Endodermal cell (in vitro differentiated cells): Measurements from ENCODE around the gene GH2. TPM values are rescaled to one million over a fixed set of nuclear protein-coding genes. Genes with fewer than 3 reads are reported as not detected.
A peak's percentile ranks its signal among the peaks of the same experiment; 100 is the strongest.

Source experiments
- DNase-seq: peaks from one replicate; pipeline ENCODE4 v3.0.0-alpha.2; 2017
- H3K27ac ChIP-seq: 2 replicates; pipeline ENCODE4 v1.5.1; 2013; ENCODE audit warnings: mild to moderate bottlenecking, low read depth, low read length, moderate library complexity
- H3K27me3 ChIP-seq: 2 replicates; pipeline ENCODE4 v1.6.1; 2013; ENCODE audit warnings: mild to moderate bottlenecking, low read length, moderate library complexity; ENCODE audit not compliant: insufficient read depth, control insufficient read depth, poor library complexity, severe bottlenecking
- H3K36me3 ChIP-seq: 2 replicates; pipeline ENCODE4 v1.7.0; 2013; ENCODE audit warnings: mild to moderate bottlenecking, low read length, moderate library complexity; ENCODE audit not compliant: control insufficient read depth, insufficient read depth
- H3K4me1 ChIP-seq: one replicate; pipeline ENCODE4 v1.7.0; 2013; ENCODE audit warnings: low read length; ENCODE audit not compliant: control insufficient read depth, insufficient read depth
- H3K4me3 ChIP-seq: 2 replicates; pipeline ENCODE4 v1.5.1; 2013; ENCODE audit warnings: mild to moderate bottlenecking, low read length, moderate library complexity
- H3K9ac ChIP-seq: 2 replicates; pipeline ENCODE4 v1.6.1; 2013; ENCODE audit warnings: mild to moderate bottlenecking, low read length, moderate library complexity; ENCODE audit not compliant: poor library complexity, severe bottlenecking; ENCODE audit errors: extremely low read depth
- H3K9me3 ChIP-seq: 2 replicates; pipeline ENCODE4 v1.6.1; 2013; ENCODE audit warnings: mild to moderate bottlenecking, low read length, moderate library complexity; ENCODE audit not compliant: control insufficient read depth
- H3K27ac Mint-ChIP-seq: 2 replicates; pipeline ENCODE4 v1.8.0; 2020; ENCODE audit warnings: mixed read lengths
- H3K27me3 Mint-ChIP-seq: 2 replicates; pipeline ENCODE4 v1.8.0; 2021; ENCODE audit warnings: mild to moderate bottlenecking, mixed read lengths; ENCODE audit not compliant: insufficient read depth
- H3K36me3 Mint-ChIP-seq: 2 replicates; pipeline ENCODE4 v1.8.0; 2020; ENCODE audit warnings: low read depth, mixed read lengths
- H3K4me1 Mint-ChIP-seq: 2 replicates; pipeline ENCODE4 v1.8.0; 2020; ENCODE audit warnings: mixed read lengths
- H3K4me3 Mint-ChIP-seq: 2 replicates; pipeline ENCODE4 v1.8.0; 2020; ENCODE audit warnings: mild to moderate bottlenecking, moderate library complexity, mixed read lengths
- H3K9me3 Mint-ChIP-seq: 2 replicates; pipeline ENCODE4 v1.8.0; 2020; ENCODE audit warnings: mild to moderate bottlenecking, mixed read lengths
- WGBS, 2 experiments: methylation state at CpG; one replicate each; pipeline versions ENCODE4 v1.1.5 to v1.1.7; 2013; ENCODE audit warnings: missing lambda C conversion rate in 2 of 2, mixed read lengths in 1 of 2; ENCODE audit not compliant: insufficient coverage in 1 of 2, insufficient read length in 1 of 2; 5-methylcytosine and 5-hydroxymethylcytosine counted together
- long read RNA-seq, 4 experiments: library from polyadenylated mRNA in 2 of 4; library from RNA in 1 of 4; library from capped mRNA in 1 of 4; stranded (forward) in 3 of 4; unstranded in 1 of 4; transcript quantifications; one replicate each; pipeline ENCODE4 v2.0.0, GENCODE V29; 2020 to 2021; ENCODE audit warnings: inconsistent platforms in 1 of 4
- polyA plus RNA-seq, 2 experiments: library from polyadenylated mRNA; stranded (reverse); fragments of 50-300 nt; gene quantifications; one replicate each; pipeline ENCODE4 v1.2.3, GENCODE V29; 2013
- total RNA-seq, 2 donors: library from RNA; stranded (reverse); fragmentation: NEBNext Ultra II Directional in 1 of 2; extraction: Animal tissue kit (Norgen Biotek cat#: 25700) in 1 of 2; gene quantifications; 2 replicates in 1 of 2; 3 replicates in 1 of 2; pipeline ENCODE4 v1.2.1, GENCODE V29; 2021
- TF ChIP-seq, protein P1 (sequence below): fragments of 200-600 bp; sonication (generic); conservative IDR thresholded peaks from 2 replicates; pipeline ENCODE4 v1.5.0; 2021; ENCODE audit warnings: antibody characterized with exemption, mild to moderate bottlenecking

The GH2 gene
- under 1 TPM; 0.42 to 0.49 TPM for total RNA-seq
- polyA plus RNA-seq (2013, experiment 1 of 2), result not detected
- not detected for polyA plus RNA-seq (2013, experiment 2 of 2)
- long read RNA-seq, experiment 1, result 0 reads
- long read RNA-seq, experiment 2, result 0 reads
- long read RNA-seq, experiment 3, result 0 reads
- long read RNA-seq, experiment 4, result 0 reads

DNA sequence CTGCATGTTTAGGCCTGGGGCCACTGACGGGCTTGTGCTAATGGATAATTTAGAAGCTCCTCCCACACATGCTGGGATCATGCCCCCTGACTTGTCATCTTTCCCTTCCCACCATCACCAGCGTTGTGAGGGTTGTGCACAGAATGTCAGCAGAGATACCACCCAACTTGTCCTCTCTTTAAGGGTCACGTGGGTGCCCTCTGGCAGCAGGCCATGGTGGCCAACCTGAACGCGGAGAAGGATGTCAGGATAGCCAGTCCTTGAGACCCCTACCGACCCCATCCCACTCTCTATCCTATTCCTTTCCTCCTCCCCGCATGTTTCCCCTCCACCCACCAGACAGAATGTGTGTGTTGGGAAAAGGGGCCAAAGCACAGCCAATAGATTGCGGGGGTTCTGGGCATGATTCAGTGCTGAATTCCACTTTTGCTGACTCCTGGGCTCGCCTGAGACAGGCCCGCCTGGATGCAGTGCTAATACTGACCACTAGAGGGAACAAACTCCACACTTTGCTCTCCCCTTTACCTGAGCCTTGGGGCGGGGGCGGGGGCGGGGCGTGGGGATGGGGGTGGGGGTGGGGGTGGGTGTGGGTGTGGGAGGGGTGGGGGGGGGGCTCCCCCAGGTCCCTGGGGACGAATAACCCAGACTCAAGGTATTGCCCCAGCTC lies at the start of gene GH2:
Gene GH2 (minus strand): TSS at position 10 of the 667 bp plus-strand sequence. CDS start 143 bp downstream, outside the sequence.
- peak; percentile 96 for DNase-seq
- Histone ChIP-seq H3K9me3 (no peaks in the 10 kb centered on the region), H3K9ac (no peak within 1 kb of the TSS), H3K36me3 (no peaks in the 10 kb centered on the region), H3K4me3 (no peak within 1 kb of the TSS), H3K4me1 (no peaks in the 10 kb centered on the region), H3K27me3 (no peaks in the 10 kb centered on the region), H3K27ac (no peak within 1 kb of the TSS)
- Mint-ChIP-seq H3K9me3 (no peaks in the 10 kb centered on the region), H3K36me3 (no peaks in the 10 kb centered on the region), H3K27me3 (peaks cover 13% of the 10 kb centered on the region), H3K27ac (peak within 1 kb of the TSS; percentile 68), H3K4me3 (peak within 1 kb of the TSS; percentile 33), H3K4me1 (peaks cover 10% of the 10 kb centered on the region)
- TF ChIP-seq, protein P1, sequence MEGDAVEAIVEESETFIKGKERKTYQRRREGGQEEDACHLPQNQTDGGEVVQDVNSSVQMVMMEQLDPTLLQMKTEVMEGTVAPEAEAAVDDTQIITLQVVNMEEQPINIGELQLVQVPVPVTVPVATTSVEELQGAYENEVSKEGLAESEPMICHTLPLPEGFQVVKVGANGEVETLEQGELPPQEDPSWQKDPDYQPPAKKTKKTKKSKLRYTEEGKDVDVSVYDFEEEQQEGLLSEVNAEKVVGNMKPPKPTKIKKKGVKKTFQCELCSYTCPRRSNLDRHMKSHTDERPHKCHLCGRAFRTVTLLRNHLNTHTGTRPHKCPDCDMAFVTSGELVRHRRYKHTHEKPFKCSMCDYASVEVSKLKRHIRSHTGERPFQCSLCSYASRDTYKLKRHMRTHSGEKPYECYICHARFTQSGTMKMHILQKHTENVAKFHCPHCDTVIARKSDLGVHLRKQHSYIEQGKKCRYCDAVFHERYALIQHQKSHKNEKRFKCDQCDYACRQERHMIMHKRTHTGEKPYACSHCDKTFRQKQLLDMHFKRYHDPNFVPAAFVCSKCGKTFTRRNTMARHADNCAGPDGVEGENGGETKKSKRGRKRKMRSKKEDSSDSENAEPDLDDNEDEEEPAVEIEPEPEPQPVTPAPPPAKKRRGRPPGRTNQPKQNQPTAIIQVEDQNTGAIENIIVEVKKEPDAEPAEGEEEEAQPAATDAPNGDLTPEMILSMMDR, result peak; percentile 70
- WGBS, 2 experiments, result 66 to 82% methylated on average over 5 to 11 of the region's 15 CpGs

DNA sequence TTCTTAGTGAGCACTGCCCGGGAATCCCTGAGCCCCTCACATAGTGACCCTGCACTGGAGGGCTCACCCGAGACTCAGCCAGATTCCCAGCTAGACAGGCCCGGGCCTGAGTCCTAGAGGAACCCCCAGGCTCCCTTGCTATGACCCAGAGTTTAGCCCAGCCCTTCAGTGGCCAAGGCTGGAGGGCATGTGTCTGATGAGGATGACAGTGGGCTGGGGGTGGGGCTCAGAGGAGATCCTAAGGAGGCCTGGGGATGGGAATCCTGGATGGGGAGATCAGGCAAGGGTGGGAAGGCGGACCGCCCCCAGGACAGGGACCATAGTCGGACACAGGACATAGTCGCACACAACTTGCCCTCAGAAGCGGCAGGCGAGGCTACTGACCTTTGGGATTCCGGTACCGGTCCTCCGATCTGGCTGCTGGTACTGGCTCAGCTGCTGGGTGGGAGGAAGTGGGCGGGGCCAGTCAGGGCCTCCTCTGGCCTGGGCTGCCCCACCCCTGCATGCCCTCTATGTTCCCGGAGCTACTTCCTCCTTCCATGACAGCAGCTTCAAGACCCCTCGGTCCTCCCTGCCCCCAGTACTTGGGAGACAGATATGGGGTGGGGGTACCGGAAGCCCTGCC lies 49.3 kb upstream of the GH2 start:
- WGBS, 2 experiments, result 81 to 82% methylated on average over 10 to 16 of the region's 16 CpGs
- no peaks in the 10 kb centered on the region for H3K36me3 Mint-ChIP-seq
- DNase-seq, result peak; percentile 90
- Histone ChIP-seq H3K4me3 (no peak overlapping the region), H3K9ac (no peak overlapping the region), H3K27ac (no peak overlapping the region), H3K4me1 (no peaks in the 10 kb centered on the region), H3K36me3 (no peaks in the 10 kb centered on the region), H3K9me3 (no peaks in the 10 kb centered on the region), H3K27me3 (no peaks in the 10 kb centered on the region)
- H3K27me3 Mint-ChIP-seq, result no peaks in the 10 kb centered on the region
- H3K4me3 Mint-ChIP-seq, result no peak overlapping the region
- no peak overlapping the region for H3K27ac Mint-ChIP-seq
- H3K9me3 Mint-ChIP-seq, result no peaks in the 10 kb centered on the region
- H3K4me1 Mint-ChIP-seq, result no peaks in the 10 kb centered on the region
- TF ChIP-seq, protein P1, result no peak

DNA sequence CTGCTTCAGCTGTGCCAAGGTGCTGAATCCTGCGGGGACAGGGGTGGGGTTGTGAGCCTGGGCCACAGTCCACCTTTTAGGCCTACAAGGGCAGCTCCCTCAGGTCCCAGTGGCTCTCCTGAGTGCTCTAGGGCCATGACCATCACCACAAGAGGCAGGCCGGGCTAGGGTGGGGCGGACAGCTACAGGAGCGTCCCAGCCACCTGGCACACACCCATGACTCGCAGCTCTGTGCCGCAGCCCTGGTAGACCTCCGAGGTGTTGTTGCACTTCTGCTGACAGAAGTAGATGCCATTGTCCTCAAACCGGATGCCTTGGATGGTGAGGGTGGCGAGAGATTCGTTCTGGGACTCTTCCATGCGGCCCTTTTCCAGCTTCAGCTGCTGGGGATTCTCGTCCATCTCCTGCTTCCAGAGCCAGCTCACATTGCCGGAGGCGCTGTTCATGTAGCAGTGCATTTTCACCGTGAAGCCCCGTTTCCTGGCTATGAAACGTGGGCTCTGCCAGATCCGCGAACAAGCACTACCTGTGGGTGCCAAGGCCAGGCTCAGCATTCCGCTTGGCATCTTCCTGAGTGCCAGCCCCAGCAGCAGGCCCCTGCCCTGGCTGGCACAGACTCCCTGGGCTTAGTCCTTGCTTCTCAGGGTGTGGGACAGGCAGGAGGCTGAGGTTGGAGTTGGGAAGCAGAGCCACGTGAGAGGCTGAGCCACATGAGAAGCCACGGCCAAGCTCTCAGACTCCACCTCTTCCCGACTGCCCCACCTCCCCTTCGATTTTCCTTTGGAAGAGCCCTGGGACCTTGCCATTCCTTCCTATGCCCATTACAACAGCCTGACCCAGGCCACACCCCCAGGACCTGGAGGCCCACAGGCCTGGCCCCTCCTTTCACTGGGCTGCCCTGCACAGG lies 48.4 kb upstream of the GH2 start:
- TF ChIP-seq, protein P1, result no peak
- no peaks in the 10 kb centered on the region for H3K36me3 Mint-ChIP-seq
- H3K27me3 ChIP-seq, result no peaks in the 10 kb centered on the region
- no peaks in the 10 kb centered on the region for H3K9me3 ChIP-seq
- no peaks in the 10 kb centered on the region for H3K9me3 Mint-ChIP-seq
- H3K9ac ChIP-seq, result no peak overlapping the region
- no peak overlapping the region for H3K4me3 Mint-ChIP-seq
- 90 to 91% methylated on average over 16 to 24 of the region's 24 CpGs for WGBS, 2 experiments
- no peak overlapping the region for H3K4me3 ChIP-seq
- no peak for DNase-seq
- H3K27me3 Mint-ChIP-seq, result no peaks in the 10 kb centered on the region
- no peaks in the 10 kb centered on the region for H3K4me1 Mint-ChIP-seq
- H3K4me1 ChIP-seq, result no peaks in the 10 kb centered on the region
- no peaks in the 10 kb centered on the region for H3K36me3 ChIP-seq
- H3K27ac ChIP-seq, result no peak overlapping the region
- no peak overlapping the region for H3K27ac Mint-ChIP-seq
